Trophoblast cell (in vitro differentiated cells and primary cell): Measurements from ENCODE around the gene EMP2.

ENCODE experiments used
- DNase-seq, 2 donors: peaks; one replicate each; pipeline ENCODE4 v3.0.0-alpha.2; 2016
- H2AFZ ChIP-seq: 2 replicates; pipeline ENCODE4 v1.6.1; 2013; ENCODE audit warnings: low read length, moderate library complexity, mild to moderate bottlenecking; ENCODE audit not compliant: insufficient read depth, poor library complexity
- H2AK5ac ChIP-seq: 2 replicates; pipeline ENCODE4 v1.6.1; 2013; ENCODE audit warnings: mild to moderate bottlenecking, low read length
- H2BK120ac ChIP-seq: 2 replicates; pipeline ENCODE4 v1.6.1; 2013; ENCODE audit warnings: low read length, mild to moderate bottlenecking, moderate library complexity; ENCODE audit not compliant: insufficient read depth, poor library complexity
- H2BK12ac ChIP-seq: 2 replicates; pipeline ENCODE4 v1.6.1; 2013; ENCODE audit warnings: mild to moderate bottlenecking, low read length, moderate library complexity
- H2BK5ac ChIP-seq: 2 replicates; pipeline ENCODE4 v1.6.1; 2013; ENCODE audit warnings: low read length, low read depth, moderate library complexity, mild to moderate bottlenecking; ENCODE audit not compliant: poor library complexity
- H3K14ac ChIP-seq: 2 replicates; pipeline ENCODE4 v1.6.1; 2013; ENCODE audit warnings: mild to moderate bottlenecking, low read length
- H3K18ac ChIP-seq: 2 replicates; pipeline ENCODE4 v1.6.1; 2013; ENCODE audit warnings: mild to moderate bottlenecking, low read length
- H3K23ac ChIP-seq: 2 replicates; pipeline ENCODE4 v1.6.1; 2013; ENCODE audit warnings: low read length
- H3K27ac ChIP-seq: 2 replicates; pipeline ENCODE4 v1.5.1; 2013; ENCODE audit warnings: low read depth, mild to moderate bottlenecking, inconsistent platforms, low read length, moderate library complexity
- H3K27me3 ChIP-seq: 2 replicates; pipeline ENCODE4 v1.6.1; 2013; ENCODE audit warnings: inconsistent platforms, mild to moderate bottlenecking, low read length, moderate library complexity; ENCODE audit not compliant: insufficient read depth
- H3K36me3 ChIP-seq, 2 experiments: 1 replicate in 1 of 2; 2 replicates in 1 of 2; pipeline ENCODE4 v1.6.1; 2013; ENCODE audit warnings: low read length in 2 of 2, mild to moderate bottlenecking in 2 of 2, moderate library complexity in 1 of 2; ENCODE audit not compliant: insufficient read depth in 2 of 2, control insufficient read depth in 1 of 2
- H3K4ac ChIP-seq: 2 replicates; pipeline ENCODE4 v1.6.1; 2013; ENCODE audit warnings: low read depth, mild to moderate bottlenecking, low read length, moderate library complexity
- H3K4me1 ChIP-seq, 2 experiments: 1 replicate in 1 of 2; 2 replicates in 1 of 2; pipeline ENCODE4 v1.6.1; 2013; ENCODE audit warnings: low read length in 2 of 2, mild to moderate bottlenecking in 2 of 2, moderate library complexity in 1 of 2; ENCODE audit not compliant: insufficient read depth in 2 of 2, control insufficient read depth in 1 of 2
- H3K4me2 ChIP-seq: 2 replicates; pipeline ENCODE4 v1.6.1; 2013; ENCODE audit warnings: inconsistent platforms, mild to moderate bottlenecking, low read length, moderate library complexity
- H3K4me3 ChIP-seq: 2 replicates; pipeline ENCODE4 v1.5.1; 2013; ENCODE audit warnings: mild to moderate bottlenecking, low read depth, low read length, inconsistent platforms
- H3K79me1 ChIP-seq: one replicate; pipeline ENCODE4 v1.6.1; 2013; ENCODE audit warnings: low read length
- H3K79me2 ChIP-seq: 2 replicates; pipeline ENCODE4 v1.6.1; 2013; ENCODE audit warnings: low read length, mild to moderate bottlenecking; ENCODE audit not compliant: control insufficient read depth, insufficient read depth, poor library complexity
- H3K9ac ChIP-seq: 2 replicates; pipeline ENCODE4 v1.6.1; 2013; ENCODE audit warnings: mild to moderate bottlenecking, low read length
- H3K9me3 ChIP-seq: 2 replicates; pipeline ENCODE4 v1.6.1; 2013; ENCODE audit warnings: low read depth, mild to moderate bottlenecking, control low read depth, inconsistent platforms, low read length; ENCODE audit not compliant: insufficient read depth
- H4K12ac ChIP-seq: 2 replicates; pipeline ENCODE4 v1.6.1; 2013; ENCODE audit warnings: low read depth, mild to moderate bottlenecking, low read length, moderate library complexity
- H4K8ac ChIP-seq: 2 replicates; pipeline ENCODE4 v1.6.1; 2013; ENCODE audit warnings: low read depth, mild to moderate bottlenecking, low read length, moderate library complexity
- H4K91ac ChIP-seq: one replicate; pipeline ENCODE4 v1.6.1; 2013; ENCODE audit warnings: low read depth, mild to moderate bottlenecking, low read length, moderate library complexity
- WGBS: extraction: QIAGEN DNeasy Blood & Tissue Kit; methylation state at CpG from one replicate; pipeline ENCODE4 v1.1.7; 2013; ENCODE audit warnings: missing lambda C conversion rate; ENCODE audit not compliant: insufficient read length, insufficient coverage; ENCODE audit errors: extremely low coverage; 5-methylcytosine and 5-hydroxymethylcytosine counted together

EMP2 gene

GRCh38 chr16:10554569-10554968 lies 25.8 kb downstream of the EMP2 start:
- no CpG with 5 or more reads among the region's 7 CpGs for WGBS
- no peaks in the 10 kb centered on the region for H3K27me3 ChIP-seq
- H3K9ac ChIP-seq = no peak overlapping the region
- H2AK5ac ChIP-seq = no peak overlapping the region
- no peak overlapping the region for H2BK120ac ChIP-seq
- H3K79me2 ChIP-seq = no peaks in the 10 kb centered on the region
- no peaks in the 10 kb centered on the region for H3K36me3 ChIP-seq
- H3K79me1 ChIP-seq = no peaks in the 10 kb centered on the region
- no peak overlapping the region for H4K91ac ChIP-seq
- no peak overlapping the region for H3K4me2 ChIP-seq
- H2AFZ ChIP-seq = no peak overlapping the region
- H4K8ac ChIP-seq = no peak overlapping the region
- no peak overlapping the region for H2BK12ac ChIP-seq
- H3K4me3 ChIP-seq = no peak overlapping the region
- H3K4ac ChIP-seq = no peak overlapping the region
- no peak overlapping the region for H3K23ac ChIP-seq
- H3K14ac ChIP-seq = no peak overlapping the region
- no peak overlapping the region for H4K12ac ChIP-seq
- H3K4me1 ChIP-seq = peaks cover 0 to 5% of the 10 kb centered on the region in 2 experiments
- H3K27ac ChIP-seq = no peak overlapping the region
- no peak for DNase-seq
- H3K18ac ChIP-seq = no peak overlapping the region
- H3K9me3 ChIP-seq = no peaks in the 10 kb centered on the region
- no peak overlapping the region for H2BK5ac ChIP-seq

GRCh38 chr16:10552998-10553491 lies 27.4 kb downstream of the EMP2 start:
- Histone ChIP-seq H3K27me3 (no peaks in the 10 kb centered on the region), H3K79me1 (no peaks in the 10 kb centered on the region), H3K4me1 (no peaks in the 10 kb centered on the region), H3K36me3 (peaks cover 2 to 3% of the 10 kb centered on the region in 2 experiments), H4K12ac (no peak overlapping the region), H3K4me2 (no peak overlapping the region), H3K4ac (no peak overlapping the region), H2AK5ac (no peak overlapping the region), H3K14ac (no peak overlapping the region), H2AFZ (no peak overlapping the region), H3K4me3 (no peak overlapping the region), H2BK12ac (no peak overlapping the region), H3K23ac (no peak overlapping the region), H2BK120ac (no peak overlapping the region), H4K91ac (no peak overlapping the region), H4K8ac (no peak overlapping the region), H2BK5ac (no peak overlapping the region), H3K9me3 (peaks cover 2% of the 10 kb centered on the region), H3K18ac (no peak overlapping the region), H3K9ac (no peak overlapping the region), H3K79me2 (no peaks in the 10 kb centered on the region), H3K27ac (no peak overlapping the region)
- DNase-seq = peak; percentile 68 to 85
- WGBS = no CpG with 5 or more reads among the region's 19 CpGs

GRCh38 chr16:10552281-10552680 lies 28.1 kb downstream of the EMP2 start:
- H3K79me1 ChIP-seq = no peaks in the 10 kb centered on the region
- peaks cover 2% of the 10 kb centered on the region for H3K9me3 ChIP-seq

GRCh38 chr16:10551881-10552280 lies 28.5 kb downstream of the EMP2 start:
- no peaks in the 10 kb centered on the region for H3K4me1 ChIP-seq
- WGBS = no CpG with 5 or more reads among the region's 2 CpGs
- H3K79me2 ChIP-seq = no peaks in the 10 kb centered on the region
- H2AK5ac ChIP-seq = no peak overlapping the region
- H3K4me2 ChIP-seq = no peak overlapping the region
- DNase-seq = no peak
- H4K91ac ChIP-seq = no peak overlapping the region
- no peak overlapping the region for H2BK120ac ChIP-seq
- no peak overlapping the region for H3K27ac ChIP-seq
- no peak overlapping the region for H3K9ac ChIP-seq
- no peak overlapping the region for H3K4me3 ChIP-seq
- no peak overlapping the region for H4K8ac ChIP-seq
- H2AFZ ChIP-seq = no peak overlapping the region
- peaks cover 8 to 15% of the 10 kb centered on the region in 2 experiments for H3K36me3 ChIP-seq
- H4K12ac ChIP-seq = no peak overlapping the region
- no peak overlapping the region for H3K23ac ChIP-seq
- no peak overlapping the region for H2BK5ac ChIP-seq
- no peak overlapping the region for H3K14ac ChIP-seq
- no peak overlapping the region for H3K4ac ChIP-seq
- H3K18ac ChIP-seq = no peak overlapping the region
- H3K79me1 ChIP-seq = no peaks in the 10 kb centered on the region
- H3K27me3 ChIP-seq = no peaks in the 10 kb centered on the region
- H2BK12ac ChIP-seq = no peak overlapping the region
- peaks cover 2% of the 10 kb centered on the region for H3K9me3 ChIP-seq

More at GRCh38 chr16:10552281-10552680, 28.1 kb downstream of the EMP2 start:
- Histone ChIP-seq H3K14ac (no peak overlapping the region), H4K91ac (no peak overlapping the region), H2BK12ac (no peak overlapping the region), H4K12ac (no peak overlapping the region), H3K4me3 (no peak overlapping the region), H4K8ac (no peak overlapping the region), H3K79me2 (no peaks in the 10 kb centered on the region), H3K27me3 (no peaks in the 10 kb centered on the region), H3K27ac (no peak overlapping the region), H2AFZ (no peak overlapping the region), H2BK5ac (no peak overlapping the region), H3K18ac (no peak overlapping the region), H2AK5ac (no peak overlapping the region), H3K4me1 (no peaks in the 10 kb centered on the region), H2BK120ac (no peak overlapping the region), H3K23ac (no peak overlapping the region), H3K36me3 (peaks cover 4 to 11% of the 10 kb centered on the region in 2 experiments), H3K4ac (no peak overlapping the region), H3K4me2 (no peak overlapping the region), H3K9ac (no peak overlapping the region)
- DNase-seq = no peak
- WGBS = no CpG with 5 or more reads among the region's 2 CpGs
